G401.6 (cell line): ENCODE measurements around the gene AUTS2.

Experiments used
- FAIRE-seq: peaks from 2 replicates; lab custom pipeline; 2012; peaks lifted over from hg19 to GRCh38; lab: Jason Lieb, UNC

The AUTS2 gene

GRCh38 chr7:69790977-69791724 is 192.9 kb downstream of the AUTS2 start:
- no peak for FAIRE-seq

- FAIRE-seq = no peak
Measured at GRCh38 chr7:69791739-69792138, 193.5 kb downstream of the AUTS2 start.

GRCh38 chr7:69795932-69796331 is 197.7 kb downstream of the AUTS2 start:
- no peak for FAIRE-seq

GRCh38 chr7:69796416-69796815 is 198.1 kb downstream of the AUTS2 start:
- no peak for FAIRE-seq

- FAIRE-seq = no peak
Measured at GRCh38 chr7:69799048-69799697, 200.9 kb downstream of the AUTS2 start.

- no peak for FAIRE-seq
Measured at GRCh38 chr7:69799990-69800389, 201.7 kb downstream of the AUTS2 start.

- no peak for FAIRE-seq
Measured at GRCh38 chr7:69800495-69800894, 202.2 kb downstream of the AUTS2 start.

- no peak for FAIRE-seq
Measured at GRCh38 chr7:69801729-69802682, 203.7 kb downstream of the AUTS2 start.

GRCh38 chr7:69803699-69804516 is 205.6 kb downstream of the AUTS2 start:
- no peak for FAIRE-seq

- no peak for FAIRE-seq
Measured at GRCh38 chr7:69804962-69805361, 206.7 kb downstream of the AUTS2 start.

- no peak for FAIRE-seq
Measured at GRCh38 chr7:69808391-69808790, 210.1 kb downstream of the AUTS2 start.

- no peak for FAIRE-seq
Measured at GRCh38 chr7:69811476-69812308, 213.4 kb downstream of the AUTS2 start.

GRCh38 chr7:69812756-69813155 is 214.5 kb downstream of the AUTS2 start:
- FAIRE-seq = no peak

GRCh38 chr7:69813637-69814240 is 215.5 kb downstream of the AUTS2 start:
- FAIRE-seq = no peak

- FAIRE-seq = no peak
Measured at GRCh38 chr7:69814421-69814962, 216.2 kb downstream of the AUTS2 start.

GRCh38 chr7:69816501-69816900 is 218.2 kb downstream of the AUTS2 start:
- FAIRE-seq = no peak

GRCh38 chr7:69817121-69817520 is 218.8 kb downstream of the AUTS2 start:
- FAIRE-seq = no peak

GRCh38 chr7:69817841-69818635 is 219.8 kb downstream of the AUTS2 start:
- FAIRE-seq = no peak

- no peak for FAIRE-seq
Measured at GRCh38 chr7:69818636-69819332, 220.5 kb downstream of the AUTS2 start.
